Right atrium auricular region (tissue), 2 donors: ENCODE measurements around the gene TFF2. TPM values are rescaled to one million over a fixed set of nuclear protein-coding genes. Genes with fewer than 3 reads are reported as not detected.

Experiments
- DNase-seq: peaks from one replicate; pipeline ENCODE4 v3.0.0-alpha.2; 2019; ENCODE audit warnings: low spot score
- H3K27ac ChIP-seq, 2 donors: fragments of 200-600 bp; sonication (generic); 1 replicate in 1 of 2; 2 replicates in 1 of 2; pipeline ENCODE4 v1.5.1; 2016 to 2019
- H3K27me3 ChIP-seq, 2 donors: fragments of 200-600 bp; sonication (generic); one replicate each; pipeline versions ENCODE4 v1.5.1 to v1.6.0; 2017 to 2019
- H3K36me3 ChIP-seq: fragments of 200-600 bp; sonication (generic); one replicate; pipeline ENCODE4 v1.5.1; 2016
- H3K4me1 ChIP-seq, 2 donors: fragments of 200-600 bp; sonication (generic); one replicate each; pipeline versions ENCODE4 v1.5.1 to v1.6.0; 2017 to 2019
- H3K4me3 ChIP-seq, 2 donors: fragments of 200-600 bp; sonication (generic); 1 replicate in 1 of 2; 2 replicates in 1 of 2; pipeline ENCODE4 v1.5.1; 2017 to 2019; ENCODE audit warnings: mild to moderate bottlenecking in 1 of 2, moderate library complexity in 1 of 2
- H3K9me3 ChIP-seq, 2 donors: fragments of 200-600 bp; sonication (generic); one replicate each; pipeline ENCODE4 v1.5.1; 2019
- CTCF ChIP-seq, 2 donors: fragments of 200-600 bp; sonication (generic); IDR thresholded peaks; one replicate each; pipeline ENCODE4 v1.5.1; 2019; ENCODE audit warnings: antibody characterized with exemption in 2 of 2
- total RNA-seq, 2 donors: library from RNA; depleted of rRNA; stranded (reverse); fragments of >200 nt; gene quantifications; one replicate each; pipeline ENCODE4 v1.1.0, GENCODE V29; 2016

TFF2 gene
- total RNA-seq, 2 donors from 2014 or later = not detected

GRCh38 chr21:42315296-42315891 lies 35.4 kb downstream of the TFF2 start, which contains the start of gene TFF3:
TSS of gene TFF3 (minus strand) at chr21:42315409. CDS start at chr21:42315374, 35 bp downstream.
- TF ChIP-seq CTCF (IDR thresholded peaks at IDR 0.05) = no peak
- DNase-seq = peak; percentile 58
- Histone ChIP-seq H3K4me1 (peaks cover 0 to 23% of the 10 kb centered on the region in 2 donors), H3K9me3 (no peaks in the 10 kb centered on the region), H3K36me3 (no peaks in the 10 kb centered on the region), H3K4me3 (no peak within 1 kb of the TSS), H3K27ac (no peak within 1 kb of the TSS), H3K27me3 (no peaks in the 10 kb centered on the region)

GRCh38 chr21:42314616-42315295 lies 36.0 kb downstream of the TFF2 start:
- Histone ChIP-seq H3K27ac (no peak overlapping the region), H3K4me3 (no peak overlapping the region), H3K4me1 (peaks cover 0 to 23% of the 10 kb centered on the region in 2 donors), H3K27me3 (no peaks in the 10 kb centered on the region), H3K36me3 (no peaks in the 10 kb centered on the region), H3K9me3 (no peaks in the 10 kb centered on the region)
- no peak for TF ChIP-seq CTCF (IDR thresholded peaks at IDR 0.05)
- DNase-seq = peak; percentile 26

- no peak overlapping the region for H3K27ac ChIP-seq
- TF ChIP-seq CTCF (IDR thresholded peaks at IDR 0.05) = no peak
- no peaks in the 10 kb centered on the region for H3K27me3 ChIP-seq
- no peak overlapping the region for H3K4me3 ChIP-seq
- H3K4me1 ChIP-seq = peaks cover 0 to 23% of the 10 kb centered on the region in 2 donors
- H3K9me3 ChIP-seq = no peaks in the 10 kb centered on the region
- H3K36me3 ChIP-seq = no peaks in the 10 kb centered on the region
- peak; percentile 54 for DNase-seq
Measured at GRCh38 chr21:42313501-42313969, 37.3 kb downstream of the TFF2 start.

- Histone ChIP-seq H3K9me3 (no peaks in the 10 kb centered on the region), H3K4me1 (peaks cover 0 to 23% of the 10 kb centered on the region in 2 donors), H3K27me3 (no peaks in the 10 kb centered on the region), H3K27ac (no peak overlapping the region), H3K36me3 (no peaks in the 10 kb centered on the region), H3K4me3 (no peak overlapping the region)
- peak; percentile 47 for DNase-seq
- TF ChIP-seq CTCF (IDR thresholded peaks at IDR 0.05) = no peak
Measured at GRCh38 chr21:42312626-42313104, 38.1 kb downstream of the TFF2 start.

- DNase-seq = no peak
Measured at GRCh38 chr21:42311816-42312625, 38.8 kb downstream of the TFF2 start.

More at GRCh38 chr21:42311816-42312625, 38.8 kb downstream of the TFF2 start:
- peaks cover 0 to 23% of the 10 kb centered on the region in 2 donors for H3K4me1 ChIP-seq
- H3K4me3 ChIP-seq = no peak overlapping the region
- no peaks in the 10 kb centered on the region for H3K27me3 ChIP-seq
- no peak overlapping the region for H3K27ac ChIP-seq
- no peaks in the 10 kb centered on the region for H3K36me3 ChIP-seq
- H3K9me3 ChIP-seq = no peaks in the 10 kb centered on the region
- no peak for TF ChIP-seq CTCF (IDR thresholded peaks at IDR 0.05)
